ENCODE measurements around the gene PRKAG1.

Gene PRKAG1

DNA sequence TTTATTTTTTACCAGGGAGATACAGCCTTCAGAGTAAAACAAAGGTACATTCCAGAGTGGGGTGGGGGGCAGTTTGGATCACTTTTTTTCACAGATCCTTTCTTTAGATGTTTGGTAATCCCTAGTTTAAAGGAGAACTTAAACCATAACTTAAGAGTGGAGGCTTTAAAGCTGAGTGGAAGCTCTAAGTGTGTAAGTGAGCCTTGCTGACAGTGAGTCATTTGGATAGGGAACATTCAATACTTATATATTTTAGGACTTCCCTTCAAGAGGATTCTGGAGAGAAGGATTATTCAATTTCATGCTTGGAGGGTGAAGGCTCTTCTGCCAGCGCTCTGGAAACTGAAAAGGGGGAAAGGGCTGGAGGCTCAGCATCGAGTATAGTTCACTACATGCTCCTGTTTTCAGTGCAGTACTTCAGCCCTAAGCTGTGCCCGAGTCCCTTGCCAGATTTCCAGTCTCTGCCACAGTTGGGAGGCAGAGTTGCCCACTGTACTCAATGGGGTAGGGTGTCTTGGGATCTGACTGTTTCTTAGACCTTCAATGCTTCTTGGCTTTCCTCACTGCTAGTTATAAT is 8.4 kb downstream of the PRKAG1 start:
- no peak for DNase-seq (ENCODE audit: low read depth)

DNA sequence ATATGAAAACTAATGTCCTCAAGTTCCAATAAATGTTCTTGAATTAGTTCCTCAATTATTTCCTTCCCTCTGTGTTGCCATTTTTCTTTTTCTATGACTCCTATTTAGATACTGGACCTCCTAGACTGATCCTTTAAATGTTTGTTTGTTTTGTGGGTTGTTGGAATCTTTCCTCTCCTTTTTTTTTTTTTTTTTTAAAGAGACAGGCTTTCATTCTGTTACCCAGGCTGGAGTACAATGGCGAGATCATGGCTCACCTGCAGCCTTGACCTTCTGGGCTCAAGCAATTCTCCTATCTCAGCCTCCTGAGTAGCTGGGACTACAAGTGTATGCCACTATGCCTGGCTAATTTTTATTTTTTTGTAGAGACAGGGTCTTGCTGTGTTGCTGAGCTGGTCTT is 9.6 kb downstream of the PRKAG1 start:
- DNase-seq (ENCODE audit: low read depth) = no peak

DNA sequence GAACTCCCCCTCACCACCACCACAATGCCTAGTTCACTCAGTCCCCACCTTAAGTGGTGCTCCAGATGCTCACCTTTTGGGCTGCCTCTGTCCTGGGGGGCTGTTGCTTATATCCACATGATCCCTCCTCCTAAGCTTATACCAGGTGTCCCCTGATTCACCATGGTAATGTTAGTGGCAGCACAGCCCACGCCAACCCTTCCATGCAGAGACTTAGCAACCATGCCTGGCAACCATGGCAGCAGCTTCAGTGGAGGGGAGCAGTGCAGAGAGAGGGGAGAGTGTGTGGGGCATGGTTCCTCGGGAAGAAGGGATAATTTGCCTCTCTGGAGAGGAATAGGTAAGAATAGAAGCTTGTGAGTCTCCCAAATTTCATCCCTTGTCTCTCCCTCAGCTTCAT is 18.2 kb downstream of the PRKAG1 start:
- no peak for DNase-seq (ENCODE audit: low read depth)

DNA sequence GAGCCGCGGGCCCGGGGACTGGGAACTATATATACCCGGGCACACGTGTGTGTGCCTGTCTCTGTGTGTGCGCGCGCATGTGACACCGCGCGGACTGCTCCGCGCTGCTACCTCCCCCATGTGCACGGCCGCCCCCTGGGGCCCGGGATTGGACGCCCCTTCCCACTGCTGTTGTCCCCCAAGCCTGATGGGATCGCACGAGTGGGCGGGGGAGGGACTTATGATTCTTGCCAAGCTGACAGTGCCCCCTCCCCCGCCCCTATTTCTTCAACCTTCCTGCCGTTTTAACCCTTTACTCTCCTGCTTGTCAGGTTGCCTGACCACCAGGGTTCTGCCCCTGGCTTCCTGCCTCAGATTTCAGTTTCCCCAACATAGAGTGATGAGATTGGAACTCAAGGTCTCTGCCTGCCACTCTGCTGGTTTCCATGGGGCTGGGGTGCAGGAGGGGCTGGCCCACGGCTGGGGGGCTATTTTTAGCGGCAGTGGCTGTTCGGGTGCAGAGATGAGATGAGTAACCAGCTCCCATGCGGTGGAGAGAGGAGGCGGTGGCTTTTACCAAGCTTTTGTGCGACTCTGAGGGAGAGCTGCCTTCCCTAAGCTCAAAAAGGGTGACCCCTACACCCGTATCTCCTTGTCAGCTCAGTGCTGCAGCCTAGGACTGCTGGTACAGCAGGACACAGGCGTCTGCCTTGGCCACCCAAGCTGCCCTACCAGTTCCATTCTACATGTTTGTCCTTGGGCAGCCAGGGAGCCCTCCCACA is 19.0 kb downstream of the PRKAG1 start, which contains the start of gene DDN:
TSS of gene DDN (minus strand) at position 5 of the 761 bp plus-strand sequence. CDS start 88 bp downstream, outside the sequence.
- no peak for DNase-seq (ENCODE audit: low read depth)

DNA sequence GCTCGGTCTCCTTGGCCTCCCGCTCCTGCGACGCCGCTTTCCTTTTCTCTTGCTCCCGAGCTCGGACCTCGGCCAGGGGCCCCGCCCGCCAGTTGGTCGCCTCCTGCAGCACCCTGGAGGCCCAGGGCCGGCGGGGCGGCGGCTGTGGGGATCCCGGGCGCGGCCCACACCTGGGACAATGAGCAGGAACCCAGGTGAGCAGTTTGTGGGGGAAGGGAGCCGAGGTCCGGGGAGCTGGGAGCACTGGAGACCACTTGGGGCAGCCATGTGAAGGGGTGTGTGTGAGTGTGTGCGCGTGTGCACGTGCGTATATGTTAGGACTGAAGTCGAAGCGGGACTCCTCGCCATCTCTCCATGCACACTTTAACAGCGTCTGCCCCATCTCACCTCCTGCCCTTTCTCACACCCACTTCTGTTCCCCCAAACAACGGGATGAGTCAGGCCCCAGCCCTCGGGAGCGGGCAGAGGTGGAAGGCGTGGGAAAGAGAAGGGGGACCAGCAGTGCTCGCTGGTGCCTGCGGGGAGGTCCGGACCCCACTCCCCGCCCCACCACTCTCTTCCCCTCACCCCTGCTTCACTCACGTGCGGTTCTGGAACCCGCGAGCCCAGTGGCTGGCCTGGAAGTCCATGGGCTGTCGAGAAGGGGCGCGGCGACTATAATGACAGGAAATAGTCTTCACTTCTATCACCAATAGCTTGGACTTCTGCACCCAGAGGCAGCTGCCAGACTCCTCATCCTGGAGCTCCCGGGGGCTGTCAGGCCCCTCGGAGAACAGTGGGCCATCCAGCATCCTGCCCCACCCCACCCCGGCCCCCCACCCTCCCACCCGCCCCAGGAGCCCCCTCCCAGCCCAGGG is 19.9 kb downstream of the PRKAG1 start:
- DNase-seq (ENCODE audit: low read depth) = no peak

DNA sequence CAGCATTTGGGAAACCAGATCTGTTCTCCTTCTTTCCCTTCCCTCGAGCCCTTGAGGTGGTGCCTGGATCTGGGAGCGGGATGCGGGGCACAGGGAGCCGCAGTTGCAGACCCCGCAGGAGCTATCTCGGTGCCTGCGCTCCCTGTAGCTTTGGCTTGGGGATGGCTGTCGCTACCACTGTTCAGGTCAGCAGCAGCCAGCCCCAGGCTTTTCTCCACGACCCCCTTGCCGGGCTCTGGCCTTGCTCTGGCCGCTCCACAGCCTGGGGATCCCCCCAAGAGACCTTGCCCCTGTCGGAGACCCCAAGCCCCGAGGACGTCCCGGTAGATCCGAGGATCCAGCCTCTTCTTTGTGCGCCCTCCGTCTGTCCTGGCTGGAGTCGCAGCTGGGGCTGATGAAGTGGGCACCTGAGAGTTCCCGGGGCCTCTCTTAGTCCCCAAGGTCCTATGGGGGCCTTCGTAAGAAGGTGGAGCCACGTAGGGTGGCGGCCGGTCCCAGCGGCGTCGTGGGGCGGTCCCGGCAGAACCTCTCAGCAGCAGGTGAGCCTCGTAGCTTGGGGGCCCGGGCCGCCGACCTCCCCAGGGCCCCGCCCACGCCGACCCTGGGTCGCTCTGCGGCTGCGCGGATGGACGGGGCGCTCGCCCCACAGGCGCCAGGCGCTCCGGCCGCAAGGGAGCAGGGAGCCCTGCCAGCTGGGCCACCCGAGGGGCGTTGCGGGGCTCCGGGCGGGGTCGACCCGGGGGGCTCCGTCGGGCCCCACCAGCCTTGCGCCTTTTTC is 20.7 kb downstream of the PRKAG1 start:
- no peak for DNase-seq (ENCODE audit: low read depth)

DNA sequence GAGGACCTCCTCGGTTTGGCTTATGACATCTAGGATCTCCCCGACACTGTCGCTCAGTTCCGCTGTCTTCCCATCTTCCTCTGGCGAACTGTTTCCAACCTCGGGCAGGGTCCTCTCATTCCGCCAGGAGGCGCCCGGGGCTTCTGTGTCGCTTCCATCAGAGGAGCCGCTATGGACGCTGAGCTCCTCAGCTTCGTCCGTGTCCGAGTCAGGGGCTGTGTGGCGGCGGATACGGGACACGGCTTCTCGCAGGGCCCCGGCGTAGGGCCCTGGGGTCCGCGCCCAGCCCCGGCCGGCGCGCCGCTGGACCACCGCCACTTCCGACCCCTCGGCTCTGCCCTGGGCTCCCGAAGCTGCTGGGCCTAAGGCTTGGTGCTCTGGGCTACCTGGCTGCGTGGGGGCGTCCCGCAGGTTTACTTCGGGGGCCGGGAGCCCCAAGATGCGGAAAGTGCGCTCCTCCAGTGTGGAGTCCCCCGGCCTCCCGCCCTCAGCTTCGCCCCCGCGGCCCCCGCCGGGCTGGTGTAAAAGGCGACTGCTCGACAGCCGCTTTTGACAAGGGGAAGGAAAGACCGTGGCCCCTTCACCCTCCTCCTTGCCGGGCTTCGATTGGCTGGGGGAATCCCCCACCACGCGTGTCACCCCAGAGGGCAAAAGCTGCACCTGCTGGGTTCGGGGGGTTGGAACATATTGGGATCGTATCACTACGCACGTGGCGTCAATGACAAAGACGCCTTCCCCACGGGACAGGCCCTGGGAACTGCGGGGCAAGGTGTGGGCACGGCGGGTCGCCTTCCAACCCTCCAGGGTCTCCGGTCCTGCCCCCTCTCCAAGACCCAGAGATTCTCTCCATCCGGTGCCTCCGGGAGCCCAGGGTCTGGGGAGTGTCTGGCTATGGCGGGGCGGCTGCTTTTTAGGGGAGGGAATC is 21.5 kb downstream of the PRKAG1 start:
- no peak for DNase-seq (ENCODE audit: low read depth)

DNA sequence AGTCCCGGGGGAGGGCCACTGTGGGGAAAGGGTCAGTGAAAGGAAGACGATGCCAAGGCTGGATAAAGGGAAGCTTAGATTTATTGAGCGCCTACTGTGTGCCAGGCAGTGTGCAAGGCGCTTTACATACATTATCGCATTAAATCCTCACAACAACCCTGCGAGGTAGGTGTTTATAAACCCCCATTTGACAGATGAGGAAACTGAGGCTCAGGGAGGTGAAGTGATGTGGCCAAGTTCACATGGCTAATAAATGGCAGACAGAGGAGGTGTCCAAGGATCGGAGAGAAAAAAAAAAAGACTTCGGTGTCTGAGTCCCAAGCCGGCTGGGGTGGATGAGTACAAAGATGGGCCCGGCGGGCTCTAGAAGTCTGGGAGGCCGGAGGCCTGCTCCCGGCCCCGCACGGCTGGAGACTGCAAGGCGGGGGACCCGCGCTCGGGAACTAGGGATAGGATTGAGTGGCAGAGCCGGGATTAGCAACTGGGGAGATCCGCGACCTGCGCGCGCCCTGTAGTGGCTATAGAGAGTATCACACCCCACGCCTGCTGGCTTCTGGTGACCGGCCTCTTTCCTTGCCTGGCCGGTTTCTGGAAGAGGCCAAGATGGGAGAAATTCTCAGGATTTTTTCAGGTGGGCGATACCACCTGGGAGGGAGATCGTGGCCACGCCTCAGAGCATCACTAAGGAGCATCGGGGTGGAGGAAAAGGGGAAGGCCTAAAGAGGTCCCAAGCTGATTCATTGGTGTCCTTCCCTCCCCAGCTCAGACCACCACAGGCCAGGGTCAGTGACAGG is 23.3 kb downstream of the PRKAG1 start:
- no peak for DNase-seq (ENCODE audit: low read depth)

DNA sequence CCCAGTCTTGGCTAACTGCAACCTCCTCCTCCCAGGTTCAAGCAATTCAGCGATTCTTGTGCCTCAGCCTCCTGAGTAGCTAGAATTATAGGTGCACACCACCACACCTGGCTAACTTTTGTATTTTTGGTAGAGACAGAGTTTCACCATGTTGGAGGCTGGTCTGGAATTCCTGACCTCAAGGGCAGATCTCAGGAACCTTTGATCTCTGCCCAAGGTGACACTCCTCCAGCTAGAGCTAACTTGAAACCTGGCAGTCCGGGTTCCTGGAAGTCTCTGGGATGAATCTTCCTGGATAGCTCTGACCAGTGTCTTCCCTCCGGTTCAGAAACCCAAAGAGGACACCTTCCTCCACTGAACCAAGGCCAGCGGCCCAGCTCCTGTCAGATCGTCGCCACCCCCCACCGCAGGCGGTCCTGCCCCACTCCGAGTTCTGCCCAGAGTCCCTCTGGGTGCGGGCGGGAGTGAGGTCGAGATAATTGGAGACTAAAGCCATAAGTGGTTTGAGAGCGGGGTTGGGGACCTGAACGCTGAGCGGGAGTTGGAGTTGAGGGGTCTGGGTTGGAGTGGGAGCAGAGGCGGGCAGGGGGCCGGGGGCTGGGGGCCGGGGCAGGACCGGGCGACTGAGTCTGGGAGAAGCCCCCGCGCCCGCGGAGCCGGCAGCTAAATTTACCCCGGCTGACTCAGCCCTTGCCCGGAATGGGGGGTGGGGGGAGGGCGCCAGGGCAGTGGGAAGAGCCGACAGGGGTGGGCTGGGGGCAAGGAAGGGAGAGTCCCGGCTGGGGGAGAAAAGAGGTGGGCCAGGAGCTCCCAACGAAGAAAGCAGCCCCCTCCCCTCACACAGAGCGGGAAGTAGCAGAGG is 24.1 kb downstream of the PRKAG1 start:
- no peak for DNase-seq (ENCODE audit: low read depth)

DNA sequence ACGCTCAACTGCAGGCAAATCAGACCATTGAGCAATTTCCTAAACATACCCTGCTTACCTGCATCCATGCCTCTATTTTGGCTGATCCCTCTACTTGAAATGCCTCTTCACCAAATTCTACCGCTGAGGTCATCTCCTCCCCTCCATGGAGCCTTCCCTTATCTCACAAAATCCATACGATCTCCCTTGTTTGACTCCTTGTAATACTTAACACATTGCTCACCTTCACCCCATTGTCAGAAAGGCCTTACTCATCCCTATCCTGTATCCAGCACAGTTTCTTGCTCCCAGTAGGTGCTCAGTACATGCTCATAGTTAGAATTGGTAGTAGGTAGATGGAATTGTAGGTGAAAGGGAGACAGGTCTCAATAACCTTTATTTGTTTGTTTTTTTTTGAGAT is 24.8 kb downstream of the PRKAG1 start:
- DNase-seq (ENCODE audit: low read depth) = no peak

DNA sequence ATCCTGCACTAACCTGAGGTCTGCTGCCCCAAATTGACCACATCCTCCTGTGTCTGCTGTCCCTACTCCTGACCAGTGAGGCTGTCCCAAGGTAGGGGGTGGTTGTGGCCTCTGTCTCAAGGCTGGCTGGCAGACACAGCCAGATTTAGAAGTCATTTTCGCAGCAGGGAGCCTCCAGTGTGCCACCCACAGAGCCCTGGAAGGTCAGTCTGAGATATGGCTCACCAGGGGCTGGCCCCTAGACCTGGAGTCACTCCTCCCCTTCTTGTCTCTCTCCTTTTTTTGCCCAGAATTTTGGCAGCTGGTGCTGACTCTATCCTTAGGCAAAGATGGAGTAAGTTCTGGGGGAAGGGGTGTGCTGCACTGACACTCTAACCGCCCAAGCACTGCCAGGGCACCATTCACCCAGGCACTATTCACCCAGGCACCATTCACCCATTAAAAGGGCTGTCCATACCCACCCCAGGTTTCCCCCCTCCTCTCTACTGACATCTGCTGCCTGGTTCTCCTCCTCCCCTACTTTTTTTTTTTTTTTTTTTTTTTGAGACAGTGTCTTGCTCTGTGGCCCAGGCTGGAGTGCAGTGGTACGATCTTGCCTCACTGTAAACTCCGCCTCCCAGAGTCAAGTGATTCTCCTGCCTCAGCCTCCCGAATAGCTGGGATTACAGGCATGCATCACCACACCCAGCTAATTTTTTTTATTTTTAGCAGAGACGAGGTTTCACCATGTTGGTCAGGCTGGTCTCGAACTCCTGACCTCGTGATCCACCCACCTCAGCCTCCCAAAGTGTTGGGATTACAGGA is 27.1 kb downstream of the PRKAG1 start:
- DNase-seq (ENCODE audit: low read depth) = no peak

DNA sequence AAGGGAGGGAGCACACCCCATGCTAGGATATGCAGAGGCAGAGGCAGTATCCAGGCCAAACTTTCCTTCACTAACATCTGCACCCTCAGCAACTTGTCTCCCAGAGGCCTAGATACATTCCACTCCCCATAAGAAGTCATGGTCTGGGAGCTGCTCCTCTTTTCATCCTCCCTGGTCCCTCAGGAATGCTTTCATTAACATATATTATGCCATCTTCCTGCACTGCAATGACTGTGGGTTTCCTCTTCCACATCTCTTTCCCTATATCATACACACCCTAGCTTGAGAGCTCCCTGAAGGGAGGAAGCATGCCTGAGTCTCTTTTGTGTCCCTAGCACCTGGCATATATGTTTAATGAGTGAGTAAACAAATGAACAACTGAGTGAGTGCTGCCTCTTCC is 28.0 kb downstream of the PRKAG1 start:
- DNase-seq (ENCODE audit: low read depth) = no peak

DNA sequence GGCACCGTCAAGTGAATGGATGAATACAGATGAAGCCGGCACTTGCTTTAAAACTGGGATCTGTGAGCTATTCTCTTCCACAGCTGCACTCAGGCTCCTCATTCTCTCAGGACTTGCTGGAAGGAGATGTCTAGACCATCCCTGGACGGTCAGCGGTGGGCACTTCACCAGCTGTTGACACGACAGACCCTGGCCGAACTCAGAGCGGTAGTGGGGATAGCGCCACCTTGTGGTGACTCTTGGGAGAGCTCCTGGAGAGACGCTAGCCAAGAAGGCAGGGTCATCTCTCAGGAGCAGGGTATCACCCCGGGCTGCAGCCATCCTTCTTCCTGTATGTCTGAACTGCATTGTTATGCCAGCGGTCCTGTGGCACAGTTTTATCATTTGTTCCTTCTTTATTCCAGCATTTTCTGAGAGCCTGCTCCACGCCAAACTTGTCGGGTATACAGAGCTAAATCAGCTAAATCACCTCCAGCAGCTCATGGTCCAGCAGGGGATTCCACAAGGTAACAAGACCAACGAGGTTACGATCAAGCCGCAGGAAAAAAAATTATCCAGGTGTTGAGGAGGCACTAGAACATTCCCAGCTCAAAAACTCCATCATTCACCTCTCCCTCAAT is 30.4 kb downstream of the PRKAG1 start:
- DNase-seq (ENCODE audit: low read depth) = no peak

DNA sequence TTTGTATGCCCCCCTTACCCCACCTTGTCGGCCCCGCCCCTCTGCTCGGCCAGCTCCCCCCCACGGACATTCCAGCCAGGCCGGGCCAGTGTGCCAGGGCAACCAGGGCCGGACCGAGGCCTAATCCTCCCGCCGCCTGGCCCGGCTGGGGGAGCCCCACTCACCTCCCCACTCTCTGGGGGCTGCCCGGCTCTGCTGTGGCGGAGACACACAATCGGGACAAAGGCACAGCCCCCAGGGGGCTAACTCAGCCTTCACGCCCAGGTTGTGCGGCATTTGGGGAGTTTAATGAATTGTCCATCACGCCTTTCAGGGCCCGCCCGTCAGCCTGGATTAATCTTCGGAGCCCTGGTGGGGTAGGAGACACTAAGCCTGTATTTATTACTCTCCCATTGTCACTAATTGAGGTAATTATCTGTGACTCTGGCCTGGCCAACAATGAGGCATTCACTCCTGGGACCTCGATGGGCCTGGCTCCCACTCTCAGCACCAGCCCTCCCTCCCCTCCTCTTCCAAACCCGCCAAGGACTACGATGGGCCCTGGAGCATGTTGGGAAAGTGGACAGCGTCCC is 31.8 kb downstream of the PRKAG1 start:
- no peak for DNase-seq (ENCODE audit: low read depth)

DNA sequence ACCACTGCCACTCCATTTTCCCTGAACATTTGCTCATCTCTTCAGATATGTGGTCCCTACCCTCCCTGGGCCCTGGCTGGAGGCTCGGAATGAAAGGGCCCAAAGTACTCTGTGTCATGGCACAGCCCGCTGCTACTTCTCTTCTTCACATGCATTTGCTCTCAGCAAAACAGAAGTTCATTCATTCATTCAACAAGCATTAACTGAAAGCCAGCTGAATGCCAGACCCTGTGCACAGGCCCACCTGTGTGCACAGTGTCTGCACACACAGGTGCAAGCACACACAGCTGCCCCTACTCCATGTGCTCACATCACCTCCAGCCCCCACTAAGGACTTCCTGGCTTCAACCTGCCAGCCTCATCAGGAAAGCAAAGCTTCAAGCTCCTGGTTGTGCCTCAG is 32.7 kb downstream of the PRKAG1 start:
- DNase-seq (ENCODE audit: low read depth) = no peak

DNA sequence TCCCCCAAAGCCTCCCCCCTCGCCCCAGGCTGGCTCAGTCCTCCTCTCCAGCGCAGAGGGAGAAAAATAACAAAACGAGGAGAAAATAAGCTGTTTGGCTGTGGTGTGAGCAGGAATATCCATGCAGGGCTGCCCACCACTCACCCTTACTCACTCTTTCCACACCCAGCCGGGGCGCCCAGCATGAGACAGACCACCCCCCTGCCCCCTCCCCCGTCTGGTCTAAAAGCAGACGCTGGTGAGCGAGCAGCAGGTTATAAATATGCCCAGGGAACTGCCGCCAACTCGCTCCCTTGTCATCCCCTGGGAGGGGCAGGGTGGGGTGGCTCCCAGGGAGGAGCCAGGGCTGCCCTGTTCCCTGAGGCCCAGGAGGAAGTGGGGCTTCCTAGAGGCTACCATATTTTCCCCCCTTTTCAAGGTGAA is 33.1 kb downstream of the PRKAG1 start:
- DNase-seq (ENCODE audit: low read depth) = no peak

DNA sequence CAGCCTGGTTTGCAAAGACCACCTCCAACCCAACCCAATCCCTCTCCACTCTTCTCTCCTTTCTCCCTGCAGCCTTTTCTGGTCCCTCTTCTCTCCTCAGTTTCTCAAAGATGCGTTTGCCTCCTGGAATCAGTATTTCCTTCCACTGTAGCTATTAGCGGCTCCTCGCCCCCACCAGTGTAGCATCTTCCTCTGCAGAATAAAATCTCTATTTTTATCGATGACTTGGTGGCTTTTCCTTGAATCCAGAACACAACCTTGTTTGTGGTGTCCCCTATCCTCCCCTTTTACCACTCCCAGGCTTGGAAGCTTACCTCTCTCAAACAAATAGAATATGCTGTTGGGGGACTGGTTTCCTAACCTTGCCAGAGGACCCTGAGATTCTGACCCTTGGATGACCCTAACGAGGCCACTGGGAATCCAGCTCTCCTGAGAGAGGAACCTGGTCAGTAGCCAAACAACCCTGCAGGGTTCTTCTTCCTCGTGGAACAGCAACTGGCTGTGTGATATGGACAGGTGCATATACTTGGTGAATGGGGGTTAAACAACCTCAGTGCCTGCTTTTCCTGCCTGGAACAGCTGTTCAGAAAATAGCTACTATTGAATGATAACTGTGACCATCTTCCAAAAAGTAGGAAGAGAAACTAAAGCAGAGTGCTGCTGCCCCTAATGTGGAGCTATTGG is 36.0 kb downstream of the PRKAG1 start:
- no peak for DNase-seq (ENCODE audit: low read depth)

Data from non-pigmented ciliary epithelial cell (primary cell).